Measurements from ENCODE around the gene TSSK1B. TPM values are rescaled to one million over a fixed set of nuclear protein-coding genes. Genes with fewer than 3 reads are reported as not detected.
A peak's percentile ranks its signal among the peaks of the same experiment; 100 is the strongest.

TSSK1B gene
- total RNA-seq, 2 experiments from 2014 or later: not detected

DNA sequence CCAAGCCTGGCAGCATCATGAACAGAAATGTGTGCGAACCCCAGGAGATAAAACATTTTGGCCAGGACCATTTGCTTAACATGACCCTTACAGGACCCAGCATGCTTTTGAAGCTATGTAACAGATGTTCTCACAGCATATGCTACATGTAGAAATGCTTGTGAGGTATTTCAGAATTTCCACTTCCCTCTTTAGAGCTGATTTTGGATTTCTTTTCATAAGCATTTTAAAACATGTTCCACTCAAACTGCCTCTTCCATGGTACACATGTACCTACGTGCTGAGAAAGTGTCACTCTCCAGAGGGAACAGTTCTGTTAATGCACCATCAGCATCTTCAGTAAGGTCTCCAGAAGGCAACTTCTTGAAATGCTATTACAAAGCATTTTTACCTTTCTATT, 15.7 kb upstream of the TSSK1B start:
- H3K4me1 ChIP-seq (ENCODE audit: insufficient read depth, low read length, poor library complexity, severe bottlenecking): peaks cover 20% of the 10 kb centered on the region
- H4K20me1 ChIP-seq (ENCODE audit: insufficient read depth, low read length): no peaks in the 10 kb centered on the region
- DNase-seq (ENCODE audit: low spot score): no peak
- ChIA-PET POLR2A (interaction anchor here (0.8 to 1.4 kb wide), 5 partner anchors 9 to 26 kb away, joined by 3 to 5 read pairs (median 3); no protein-coding TSS in a partner anchor), CTCF (ENCODE audit: unreplicated experiment) (no interaction called here)
- no TSS peak for BruUV-seq (replicated peaks)
- no peak overlapping the region for H3K4me2 ChIP-seq (ENCODE audit: low read length)
- no peak overlapping the region for H3K27ac ChIP-seq (ENCODE audit: low read depth, low read length, poor library complexity, severe bottlenecking)
- H3K9me3 ChIP-seq (ENCODE audit: low read length): no peaks in the 10 kb centered on the region
- no peak overlapping the region for H2AFZ ChIP-seq (ENCODE audit: low read length)
- no peak overlapping the region for H3K4me3 ChIP-seq (ENCODE audit: low read depth, low read length, poor library complexity, severe bottlenecking)
- no peak for TF ChIP-seq EZH2phosphoT487 (IDR thresholded peaks at IDR 0.05; ENCODE audit: borderline replicate concordance, low read depth, low read length)
- TF ChIP-seq, protein P1, sequence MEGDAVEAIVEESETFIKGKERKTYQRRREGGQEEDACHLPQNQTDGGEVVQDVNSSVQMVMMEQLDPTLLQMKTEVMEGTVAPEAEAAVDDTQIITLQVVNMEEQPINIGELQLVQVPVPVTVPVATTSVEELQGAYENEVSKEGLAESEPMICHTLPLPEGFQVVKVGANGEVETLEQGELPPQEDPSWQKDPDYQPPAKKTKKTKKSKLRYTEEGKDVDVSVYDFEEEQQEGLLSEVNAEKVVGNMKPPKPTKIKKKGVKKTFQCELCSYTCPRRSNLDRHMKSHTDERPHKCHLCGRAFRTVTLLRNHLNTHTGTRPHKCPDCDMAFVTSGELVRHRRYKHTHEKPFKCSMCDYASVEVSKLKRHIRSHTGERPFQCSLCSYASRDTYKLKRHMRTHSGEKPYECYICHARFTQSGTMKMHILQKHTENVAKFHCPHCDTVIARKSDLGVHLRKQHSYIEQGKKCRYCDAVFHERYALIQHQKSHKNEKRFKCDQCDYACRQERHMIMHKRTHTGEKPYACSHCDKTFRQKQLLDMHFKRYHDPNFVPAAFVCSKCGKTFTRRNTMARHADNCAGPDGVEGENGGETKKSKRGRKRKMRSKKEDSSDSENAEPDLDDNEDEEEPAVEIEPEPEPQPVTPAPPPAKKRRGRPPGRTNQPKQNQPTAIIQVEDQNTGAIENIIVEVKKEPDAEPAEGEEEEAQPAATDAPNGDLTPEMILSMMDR (conservative IDR thresholded peaks at IDR 0.05; ENCODE audit: low read length): no peak
- intact Hi-C loops (cut with micrococcal nuclease; ENCODE audit: unreplicated experiment): no loop called here
- no peaks in the 10 kb centered on the region for H3K79me2 ChIP-seq (ENCODE audit: insufficient read depth, low read depth, low read length)
- H3K36me3 ChIP-seq (ENCODE audit: insufficient read depth, low read length): no peaks in the 10 kb centered on the region
- H3K9me2 ChIP-seq (ENCODE audit: insufficient read depth, low read length): no peaks in the 10 kb centered on the region

DNA sequence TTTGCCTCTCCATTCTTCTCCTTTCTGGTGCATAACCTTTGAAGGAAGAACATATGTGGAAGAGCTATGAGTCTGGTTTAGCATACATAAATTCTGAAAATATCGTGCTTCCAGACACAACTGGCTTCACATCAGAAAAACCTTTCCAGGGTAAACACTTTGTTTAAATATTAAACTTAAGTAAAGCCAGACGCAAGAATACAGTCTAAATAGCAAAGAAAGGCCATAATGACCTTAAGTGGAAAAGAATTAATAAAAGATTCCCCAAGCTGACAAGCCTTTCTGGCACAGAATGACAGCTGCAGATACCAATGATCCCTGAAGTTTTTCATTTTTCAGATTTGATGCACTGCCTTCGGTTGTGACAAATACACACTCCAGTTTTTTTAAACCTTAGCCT, 13.5 kb upstream of the TSSK1B start:
- Histone ChIP-seq H3K9me3 (ENCODE audit: low read length) (no peaks in the 10 kb centered on the region), H3K79me2 (ENCODE audit: insufficient read depth, low read depth, low read length) (no peaks in the 10 kb centered on the region), H2AFZ (ENCODE audit: low read length) (no peak overlapping the region), H3K36me3 (ENCODE audit: insufficient read depth, low read length) (no peaks in the 10 kb centered on the region), H3K4me3 (ENCODE audit: low read depth, low read length, poor library complexity, severe bottlenecking) (no peak overlapping the region), H3K9me2 (ENCODE audit: insufficient read depth, low read length) (no peaks in the 10 kb centered on the region), H3K4me2 (ENCODE audit: low read length) (no peak overlapping the region), H3K27ac (ENCODE audit: low read depth, low read length, poor library complexity, severe bottlenecking) (no peak overlapping the region), H3K4me1 (ENCODE audit: insufficient read depth, low read length, poor library complexity, severe bottlenecking) (peaks cover 17% of the 10 kb centered on the region), H4K20me1 (ENCODE audit: insufficient read depth, low read length) (no peaks in the 10 kb centered on the region)
- DNase-seq (ENCODE audit: low spot score): no peak
- ChIA-PET POLR2A (interaction anchor here (0.5 to 0.9 kb wide), 3 partner anchors 9 to 1648 kb away, joined by 3 to 5 read pairs (median 3); no protein-coding TSS in a partner anchor), CTCF (ENCODE audit: unreplicated experiment) (no interaction called here)
- intact Hi-C loops (cut with micrococcal nuclease; ENCODE audit: unreplicated experiment): no loop called here
- no peak for TF ChIP-seq EZH2phosphoT487 (IDR thresholded peaks at IDR 0.05; ENCODE audit: borderline replicate concordance, low read depth, low read length)
- TF ChIP-seq, protein P1 (conservative IDR thresholded peaks at IDR 0.05; ENCODE audit: low read length): no peak
- no TSS peak for BruUV-seq (replicated peaks)

DNA sequence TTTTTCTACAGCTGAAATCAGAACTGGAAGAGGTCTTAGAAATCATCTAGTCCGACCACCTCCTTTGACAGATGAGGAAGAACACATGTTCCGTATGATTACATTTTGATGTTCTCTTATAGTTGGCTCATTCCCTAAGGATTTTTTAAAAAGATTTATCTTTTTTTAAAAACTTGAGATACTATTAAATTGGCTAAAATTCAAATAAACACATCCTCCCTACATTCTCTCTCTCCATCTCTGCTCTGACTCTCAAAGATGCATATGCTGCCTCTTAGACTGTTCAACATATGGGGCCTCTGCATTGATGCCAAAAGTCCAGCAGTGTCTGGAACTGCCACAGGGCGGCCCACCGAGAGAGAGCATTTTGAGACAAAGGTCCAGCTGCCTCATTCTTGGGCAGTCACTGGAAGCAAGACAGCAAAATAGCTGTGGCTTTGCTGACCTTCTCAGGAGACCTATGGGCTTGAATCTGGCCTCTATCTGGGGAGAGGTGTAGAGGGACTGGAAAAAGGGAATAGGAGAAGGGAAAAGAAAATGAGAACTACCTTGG, 12.8 kb upstream of the TSSK1B start:
- POLR2A ChIA-PET: interaction anchor here (0.7 to 0.9 kb wide), 2 partner anchors 9 to 125 kb away, joined by 3 read pairs; no protein-coding TSS in a partner anchor

More for the DNA sequence above, 12.8 kb upstream of the TSSK1B start:
- Histone ChIP-seq H3K27ac (ENCODE audit: low read depth, low read length, poor library complexity, severe bottlenecking) (no peak overlapping the region), H2AFZ (ENCODE audit: low read length) (no peak overlapping the region), H3K4me3 (ENCODE audit: low read depth, low read length, poor library complexity, severe bottlenecking) (no peak overlapping the region), H3K9me2 (ENCODE audit: insufficient read depth, low read length) (no peaks in the 10 kb centered on the region), H3K9me3 (ENCODE audit: low read length) (no peaks in the 10 kb centered on the region), H3K36me3 (ENCODE audit: insufficient read depth, low read length) (no peaks in the 10 kb centered on the region), H3K79me2 (ENCODE audit: insufficient read depth, low read depth, low read length) (no peaks in the 10 kb centered on the region), H3K4me1 (ENCODE audit: insufficient read depth, low read length, poor library complexity, severe bottlenecking) (peaks cover 10% of the 10 kb centered on the region), H4K20me1 (ENCODE audit: insufficient read depth, low read length) (no peaks in the 10 kb centered on the region), H3K4me2 (ENCODE audit: low read length) (no peak overlapping the region)
- DNase-seq (ENCODE audit: low spot score): no peak
- BruUV-seq (replicated peaks): no TSS peak
- CTCF ChIA-PET (ENCODE audit: unreplicated experiment): interaction anchor here (0.6 kb wide), 1 partner anchor 69 kb away, joined by 4 read pairs; no protein-coding TSS in a partner anchor
- intact Hi-C loops (cut with micrococcal nuclease; ENCODE audit: unreplicated experiment): no loop called here
- TF ChIP-seq EZH2phosphoT487 (IDR thresholded peaks at IDR 0.05; ENCODE audit: borderline replicate concordance, low read depth, low read length): no peak
- TF ChIP-seq, protein P1 (conservative IDR thresholded peaks at IDR 0.05; ENCODE audit: low read length): 0 out of 2 replicates have a peak, but pooled peaks have one; percentile 23

Measured in OCI-LY7 (cell line).